HK-2 (cell line): ENCODE data around the gene MAP2K4.

Experiments used
- DNase-seq: peaks from one replicate; pipeline ENCODE4 v3.0.0-alpha.2; 2018; ENCODE audit not compliant: unreplicated experiment

Gene MAP2K4

DNA sequence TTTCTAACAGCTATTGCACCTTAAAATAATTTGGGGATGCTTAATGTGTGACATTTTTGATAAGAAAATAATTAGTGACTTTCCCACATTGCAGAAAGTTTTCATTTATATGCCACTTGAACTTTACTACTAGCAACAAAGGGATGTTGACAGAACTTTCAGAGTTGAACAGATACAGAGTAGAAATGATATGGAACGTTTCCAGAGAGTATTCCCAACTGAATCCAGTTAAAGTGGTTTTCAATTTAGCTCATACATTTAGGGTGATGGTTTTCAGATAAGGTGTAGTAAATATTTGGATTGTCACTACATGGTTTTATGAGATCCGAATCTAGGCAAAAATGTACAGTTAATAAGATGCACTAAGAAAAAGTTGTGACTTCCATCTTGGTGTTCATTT lies 17.3 kb downstream of the MAP2K4 start:
- no peak for DNase-seq

DNA sequence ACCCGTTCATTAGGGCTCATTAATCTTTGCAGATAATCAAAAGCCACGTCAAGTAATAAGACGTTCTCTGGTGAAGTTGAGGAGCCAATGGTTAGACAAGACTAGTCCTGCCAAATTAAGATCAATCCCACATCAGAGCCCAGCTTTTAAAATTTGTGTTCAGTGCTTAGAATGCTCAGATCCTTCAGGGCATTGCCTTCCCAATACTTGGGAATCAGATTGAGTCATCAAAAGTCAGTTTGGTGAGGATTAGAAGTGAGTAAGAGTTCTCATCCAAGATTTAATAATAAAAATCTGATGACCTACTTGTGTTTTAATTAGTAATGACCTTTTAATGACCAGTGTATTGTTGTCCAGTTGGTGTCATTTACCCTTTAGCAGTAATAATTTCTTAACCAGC lies 19.8 kb downstream of the MAP2K4 start:
- DNase-seq: no peak

- DNase-seq: no peak
Measured at GRCh38 chr17:12041312-12041711, 20.6 kb downstream of the MAP2K4 start.

DNA sequence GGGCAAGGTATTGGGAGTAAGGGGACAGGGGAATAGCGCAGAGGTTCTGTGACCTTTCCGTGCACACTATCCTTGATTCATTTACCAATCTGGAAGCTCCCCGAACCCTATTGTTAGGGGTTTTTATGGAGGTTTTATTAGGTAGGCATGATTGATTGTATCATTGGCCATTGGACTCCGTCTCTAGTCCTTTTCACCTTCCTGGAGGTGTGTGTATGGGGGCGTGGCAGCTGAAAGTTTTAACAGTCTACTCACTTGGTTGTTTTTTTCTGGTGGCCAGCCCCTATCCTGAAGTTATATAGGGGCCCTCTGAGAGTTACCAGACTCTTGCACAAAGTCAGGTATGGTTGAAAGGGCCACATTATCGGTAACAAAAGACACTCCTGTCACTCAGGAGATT lies 23.0 kb downstream of the MAP2K4 start:
- DNase-seq: no peak

DNA sequence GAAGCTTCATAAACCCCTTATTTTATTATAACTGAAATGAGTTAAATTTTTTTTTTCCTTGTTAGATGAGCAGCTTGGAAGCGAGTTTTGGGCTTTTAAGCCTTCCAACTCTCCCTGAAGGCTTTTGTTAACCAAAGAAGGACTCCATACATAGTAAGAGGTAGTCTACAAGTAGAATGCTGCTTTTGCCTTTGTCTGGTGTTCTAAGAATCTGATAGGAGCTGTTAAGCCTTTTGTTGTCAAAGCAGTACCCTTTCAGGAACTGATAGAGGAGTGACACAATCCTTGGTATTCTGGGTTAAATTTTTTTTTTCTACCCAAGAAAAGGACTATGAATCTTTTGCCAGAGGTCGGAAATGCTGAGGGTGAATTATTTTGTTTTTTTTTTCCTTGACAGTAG lies 26.1 kb downstream of the MAP2K4 start:
- DNase-seq: no peak

- DNase-seq: no peak
Measured at GRCh38 chr17:12047681-12048376, 27.2 kb downstream of the MAP2K4 start.

DNA sequence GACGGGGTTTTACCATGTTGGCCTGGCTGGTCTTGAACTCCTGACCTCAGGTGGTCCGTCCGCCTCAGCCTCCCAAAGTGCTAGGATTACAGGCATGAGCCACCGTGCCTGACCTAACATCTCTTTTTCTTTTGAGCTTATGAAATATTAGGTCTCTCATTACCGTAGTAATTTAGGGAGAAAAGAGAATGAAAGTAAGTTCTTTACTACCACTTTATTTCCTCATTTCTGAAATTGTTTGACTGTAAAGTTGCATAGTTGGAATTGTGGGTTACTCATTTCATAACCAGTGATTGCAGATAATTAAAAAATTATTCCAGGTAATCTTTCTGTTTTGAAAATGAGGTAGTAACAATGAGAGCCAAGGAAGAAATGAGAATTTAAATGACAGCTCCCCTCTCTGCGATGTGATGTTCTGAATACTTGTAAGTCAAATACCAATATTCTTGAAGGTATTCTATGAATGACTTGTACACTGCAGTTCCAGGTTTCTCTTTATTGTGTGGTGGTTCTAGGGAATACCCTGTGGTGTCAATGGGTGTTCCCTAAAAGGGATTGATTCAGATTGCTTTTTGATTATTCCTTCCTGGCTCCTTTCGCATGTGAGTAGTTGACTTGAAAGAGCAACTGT lies 28.3 kb downstream of the MAP2K4 start:
- DNase-seq: no peak

DNA sequence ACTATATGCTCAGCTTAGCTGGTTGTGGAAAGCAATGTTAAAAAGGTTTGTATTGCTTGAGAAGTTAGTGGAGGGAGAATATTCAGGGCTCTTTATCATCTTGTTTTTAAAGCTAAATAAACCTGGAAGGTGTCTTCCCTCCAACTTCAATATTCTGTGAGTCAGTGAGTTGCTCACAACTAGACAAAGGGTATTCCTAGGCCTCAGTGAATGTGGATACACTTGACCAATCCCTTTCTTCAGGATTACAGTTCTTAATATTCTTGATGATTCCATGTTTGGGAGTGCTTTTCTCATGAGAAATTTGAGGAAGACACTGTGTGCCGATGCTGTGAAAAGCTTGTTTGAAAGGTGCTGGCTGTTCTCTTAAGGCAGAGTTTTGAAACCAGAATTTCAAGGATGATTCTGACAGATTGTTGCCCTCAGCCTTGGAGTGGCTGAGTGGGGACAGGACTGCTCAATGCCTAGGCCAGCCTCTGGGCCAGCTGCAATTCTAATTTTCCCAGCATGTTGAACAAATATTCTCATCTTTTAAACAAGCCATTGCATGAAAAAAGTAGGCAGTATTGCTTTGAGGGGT lies 30.1 kb downstream of the MAP2K4 start:
- DNase-seq: no peak

DNA sequence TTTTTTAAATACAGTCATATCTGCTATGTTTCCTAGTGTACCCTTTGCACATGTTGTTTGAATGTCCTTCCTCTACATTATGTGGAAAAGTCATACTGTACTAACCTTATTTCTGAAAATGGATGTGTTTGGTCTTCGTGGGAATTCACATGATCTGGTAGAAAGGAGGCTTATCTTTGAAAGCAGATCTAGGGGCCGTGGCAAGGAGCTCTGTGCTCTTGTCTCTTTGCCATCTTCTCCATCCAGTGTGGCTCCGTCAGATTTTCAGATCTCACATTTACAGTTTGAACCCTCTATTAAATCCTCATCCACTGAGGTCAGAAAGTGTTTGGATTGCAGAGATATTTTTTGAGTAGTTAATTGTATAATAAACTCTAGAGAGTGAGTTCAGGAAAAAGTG lies 32.9 kb downstream of the MAP2K4 start:
- DNase-seq: no peak

DNA sequence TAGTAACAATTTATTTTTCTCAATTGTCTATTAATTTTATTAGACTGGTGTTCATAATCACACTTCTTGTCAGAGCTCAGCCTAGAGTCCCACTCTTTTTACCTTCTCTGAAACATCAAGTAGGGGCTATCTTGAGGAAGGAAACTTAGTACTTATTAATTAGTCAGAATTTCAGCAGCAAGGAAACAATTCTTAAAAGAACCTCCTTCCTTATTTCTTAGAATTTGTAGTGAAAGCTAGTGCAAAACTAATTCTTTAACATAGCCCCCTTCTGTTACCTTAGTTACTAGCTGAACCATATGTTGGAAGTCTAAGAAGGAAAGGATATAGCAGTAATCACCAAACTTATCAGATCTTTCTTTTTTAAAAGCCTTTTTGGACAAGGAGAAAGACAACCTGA lies 35.2 kb downstream of the MAP2K4 start:
- no peak for DNase-seq

DNA sequence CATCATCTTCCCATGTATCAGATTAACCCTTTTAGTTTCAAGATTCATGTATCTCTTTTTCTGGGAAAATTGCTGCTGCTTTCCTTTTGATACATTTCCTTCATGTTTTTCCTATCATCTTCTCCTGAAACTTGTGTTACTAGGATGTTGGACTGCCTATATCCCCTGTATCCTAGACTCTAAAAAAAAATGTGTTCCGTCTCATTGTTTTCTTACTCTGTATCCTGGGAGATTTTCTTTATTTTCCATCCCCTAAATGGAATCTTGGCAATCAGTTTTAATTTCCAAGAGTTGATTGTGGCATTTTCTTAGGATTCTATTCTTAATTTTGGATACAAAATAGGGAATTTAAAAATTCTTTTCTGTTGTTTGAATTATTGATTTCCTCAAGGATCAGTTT lies 36.8 kb downstream of the MAP2K4 start:
- DNase-seq: no peak

DNA sequence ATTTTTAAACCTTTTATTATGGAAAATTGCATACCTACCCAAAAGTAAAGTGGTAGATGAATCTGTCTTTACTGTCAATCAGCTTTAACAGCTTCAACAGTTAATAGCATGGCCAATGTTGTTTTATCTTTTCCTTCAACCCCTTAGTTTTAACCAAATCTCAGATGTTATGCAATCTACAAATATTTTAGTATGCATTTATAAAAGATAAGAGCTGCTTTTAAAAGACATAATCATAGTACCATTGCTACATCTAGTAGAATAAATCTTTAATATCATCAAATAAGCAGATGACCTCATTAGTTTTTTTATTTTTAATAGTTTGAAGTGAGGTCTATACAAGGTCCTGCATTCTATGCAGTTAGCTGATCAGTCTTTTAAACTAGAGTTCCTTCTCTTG lies 37.9 kb downstream of the MAP2K4 start:
- no peak for DNase-seq

GRCh38 chr17:12062249-12062648 lies 41.6 kb downstream of the MAP2K4 start:
- DNase-seq: no peak

DNA sequence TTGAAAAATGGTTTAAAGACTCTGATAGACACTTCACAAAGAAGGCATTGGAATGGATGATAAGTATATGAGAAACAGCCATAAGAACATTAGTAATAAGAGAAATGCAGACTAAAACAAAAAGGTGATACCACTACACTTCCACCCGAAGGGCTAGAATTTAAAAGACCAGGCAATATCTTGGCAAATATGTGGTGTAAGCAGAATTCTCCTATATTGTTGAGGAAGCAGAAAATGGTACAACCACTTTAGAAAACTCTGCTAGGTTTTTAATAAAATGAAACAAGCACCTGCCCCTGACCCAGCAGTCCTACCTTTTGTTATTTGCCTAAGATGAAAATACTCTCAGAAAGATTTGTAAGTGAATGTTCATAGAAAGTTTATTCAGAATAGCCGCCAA lies 43.7 kb downstream of the MAP2K4 start:
- no peak for DNase-seq

GRCh38 chr17:12067485-12067884 lies 46.8 kb downstream of the MAP2K4 start:
- no peak for DNase-seq

- DNase-seq: no peak
Measured at GRCh38 chr17:12068946-12069345, 48.3 kb downstream of the MAP2K4 start.

- DNase-seq: no peak
Measured at GRCh38 chr17:12070561-12070960, 49.9 kb downstream of the MAP2K4 start.

GRCh38 chr17:12074346-12074745 lies 53.7 kb downstream of the MAP2K4 start:
- DNase-seq: no peak

DNA sequence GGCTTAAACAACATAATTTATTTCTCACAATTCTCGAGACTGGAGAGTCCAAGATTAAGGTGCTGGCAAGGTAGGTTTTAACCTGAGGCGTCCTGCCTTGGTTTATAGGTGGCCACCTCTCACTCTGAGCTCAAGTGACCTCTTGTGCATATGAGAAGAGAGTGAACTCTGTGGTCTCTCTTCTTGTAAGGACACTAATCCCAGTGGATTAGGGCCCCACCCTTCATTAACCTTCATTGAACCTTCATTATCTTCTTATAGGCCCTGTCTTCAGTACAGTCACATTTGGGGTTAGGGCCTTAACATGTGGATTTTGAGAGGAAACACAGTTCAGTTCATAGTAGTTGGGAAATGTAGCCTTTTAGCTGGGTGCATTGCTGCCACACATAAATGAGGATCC lies 57.1 kb downstream of the MAP2K4 start:
- no peak for DNase-seq

- no peak for DNase-seq
Measured at GRCh38 chr17:12078791-12079190, 58.1 kb downstream of the MAP2K4 start.

- no peak for DNase-seq
Measured at GRCh38 chr17:12081720-12082119, 61.0 kb downstream of the MAP2K4 start.

DNA sequence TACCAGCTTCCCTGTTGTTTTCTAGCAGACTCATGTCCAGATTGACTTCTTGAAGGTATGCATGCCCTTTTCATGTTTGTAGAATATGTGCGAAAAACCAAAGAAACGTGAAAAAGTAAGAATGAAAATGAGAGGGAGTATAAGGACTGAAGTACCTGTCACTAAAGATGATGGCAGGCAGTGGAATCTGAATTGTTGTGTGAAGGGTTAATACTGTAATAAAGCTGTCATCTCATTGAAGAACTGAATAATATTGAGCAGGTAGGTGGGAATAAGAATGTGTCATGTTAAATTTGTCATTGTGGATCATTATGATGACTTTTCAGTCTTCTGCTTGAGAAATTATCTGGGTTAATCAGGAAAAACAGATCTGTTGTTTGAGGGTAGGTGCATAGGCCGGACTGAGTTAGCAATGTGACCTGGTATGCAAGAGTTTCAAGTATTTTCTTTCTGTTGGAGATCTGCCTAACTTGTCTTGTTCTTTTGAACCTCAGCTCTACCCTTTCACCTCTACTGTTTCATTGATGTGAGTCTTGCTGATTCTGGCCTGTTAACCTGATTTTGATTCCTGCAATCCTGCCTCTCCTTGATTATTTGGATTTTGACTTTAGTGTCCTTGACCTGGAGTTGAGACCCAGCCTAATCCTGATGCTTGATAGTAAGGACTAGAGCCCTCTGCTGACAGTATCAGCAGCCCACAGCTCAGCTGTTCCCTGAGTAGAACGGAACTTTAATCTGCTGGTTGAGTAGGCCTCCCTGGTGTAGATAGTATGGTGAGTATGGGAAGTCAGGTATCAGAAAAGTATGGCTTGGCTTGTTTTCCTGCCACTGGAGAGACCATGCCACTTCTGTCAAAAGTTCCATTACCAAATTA lies 64.6 kb downstream of the MAP2K4 start:
- DNase-seq: no peak

DNA sequence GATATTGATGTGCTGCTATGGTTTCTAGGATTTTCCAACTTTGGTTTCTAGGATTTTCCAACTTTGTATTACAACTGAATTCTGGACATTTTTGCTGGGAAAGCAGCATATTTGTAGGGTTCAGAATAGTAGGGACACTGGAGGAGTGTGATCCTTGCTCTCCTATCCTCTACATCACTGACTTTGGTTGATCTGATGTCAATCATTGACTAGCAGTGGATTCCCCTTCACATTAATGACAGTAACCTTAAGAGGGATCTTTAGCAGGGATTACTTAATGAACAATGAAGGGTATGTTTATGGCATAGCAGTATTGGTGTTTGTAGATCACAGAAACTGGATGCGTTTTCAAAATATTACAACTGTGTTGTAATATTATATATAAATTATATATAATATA lies 67.4 kb downstream of the MAP2K4 start:
- no peak for DNase-seq
